PC-3 (cell line): ENCODE results near the gene ZNF350. TPM values are rescaled to one million over a fixed set of nuclear protein-coding genes. Genes with fewer than 3 reads are reported as not detected.
"Not testable (repeated sequence)": the region's sequence is repeated elsewhere in the genome, so short reads cannot be mapped to it uniquely, and the experiment has no call there.

Source experiments
- ATAC-seq: fragments of 200-7000 bp; cut with Tn5 transposase; 2 replicates; pipeline ENCODE4 v1.9.1; 2020; ENCODE audit warnings: mild to moderate bottlenecking, moderate library complexity
- BruUV-seq: library from RNA; stranded (reverse); fragments of 400-500 nt; replicated peaks from 2 replicates; lab custom pipeline; 2021; lab: Mats Ljungman, UMichigan
- CTCF ChIA-PET: fragments of 300-600 bp; sonication (Branson Sonifier 250); formaldehyde crosslinking; loops from one replicate; lab custom pipeline; 2022; ENCODE audit warnings: antibody characterized with exemption; lab: Charles Lee
- POLR2A ChIA-PET: fragments of 300-600 bp; sonication (Branson Sonifier 250); formaldehyde crosslinking; loops from one replicate; lab custom pipeline; 2022; ENCODE audit warnings: antibody characterized with exemption; ENCODE audit not compliant: unreplicated experiment; lab: Charles Lee
- DNase-seq: peaks from one replicate; pipeline ENCODE4 v3.0.0-alpha.2; 2015
- H2AFZ ChIP-seq: fragments of 300-600 bp; sonication (generic); 2 replicates; pipeline ENCODE4 v1.6.0; 2016; ENCODE audit warnings: antibody characterized with exemption, low read length
- H3F3A ChIP-seq: fragments of 300-600 bp; sonication (generic); one replicate; pipeline ENCODE4 v1.6.0; 2017; ENCODE audit warnings: antibody characterized with exemption, low read length, control low read depth, mild to moderate bottlenecking; ENCODE audit not compliant: unreplicated experiment
- H3K27ac ChIP-seq: fragments of 300-600 bp; sonication (generic); 2 replicates; pipeline ENCODE4 v1.5.1; 2016; ENCODE audit warnings: mild to moderate bottlenecking, low read length
- H3K27me3 ChIP-seq: fragments of 300-600 bp; sonication (generic); 2 replicates; pipeline ENCODE4 v1.6.1; 2016; ENCODE audit warnings: low read length, mixed read lengths
- H3K36me3 ChIP-seq: fragments of 300-600 bp; sonication (generic); 2 replicates; pipeline ENCODE4 v1.6.1; 2016; ENCODE audit warnings: low read depth, mixed run types, low read length, mixed read lengths
- H3K4me1 ChIP-seq: fragments of 300-600 bp; sonication (generic); 2 replicates; pipeline ENCODE4 v1.5.1; 2016; ENCODE audit warnings: low read length; ENCODE audit not compliant: insufficient read depth
- H3K4me2 ChIP-seq: fragments of 300-600 bp; sonication (generic); 2 replicates; pipeline ENCODE4 v1.6.0; 2016; ENCODE audit warnings: low read length
- H3K4me3 ChIP-seq: fragments of 300-600 bp; sonication (generic); 2 replicates; pipeline ENCODE4 v1.5.1; 2016; ENCODE audit warnings: mild to moderate bottlenecking, low read length, mixed read lengths
- H3K79me2 ChIP-seq: fragments of 300-600 bp; sonication (generic); 2 replicates; pipeline ENCODE4 v1.6.1; 2017; ENCODE audit warnings: low read length, mixed read lengths
- H3K9ac ChIP-seq: fragments of 300-600 bp; sonication (generic); 2 replicates; pipeline ENCODE4 v1.6.0; 2016; ENCODE audit warnings: mild to moderate bottlenecking, low read length
- H3K9me2 ChIP-seq: fragments of 300-600 bp; sonication (generic); replicated peaks from 2 replicates; pipeline ENCODE4 v1.6.1; 2016; ENCODE audit warnings: mixed run types, low read length, mixed read lengths
- H3K9me3 ChIP-seq: fragments of 300-600 bp; sonication (generic); 2 replicates; pipeline ENCODE4 v1.6.1; 2016; ENCODE audit warnings: low read length, mixed read lengths
- H4K20me1 ChIP-seq: fragments of 300-600 bp; sonication (generic); 2 replicates; pipeline ENCODE4 v1.6.1; 2016; ENCODE audit warnings: low read length, mixed read lengths
- EZH2 ChIP-seq: fragments of 300-600 bp; sonication (generic); IDR thresholded peaks from one replicate; pipeline ENCODE4 v1.6.1; 2017; ENCODE audit warnings: antibody characterized with exemption, mild to moderate bottlenecking, low read length; ENCODE audit not compliant: unreplicated experiment
- EZH2phosphoT487 ChIP-seq: fragments of 300-600 bp; sonication (generic); IDR thresholded peaks from 2 replicates; pipeline ENCODE4 v1.6.1; 2018; ENCODE audit warnings: mild to moderate bottlenecking, antibody characterized with exemption, low read length, borderline replicate concordance
- intact Hi-C: fragments of 100-400 bp; cut with micrococcal nuclease; formaldehyde crosslinking; loops from 2 replicates; pipeline ENCODE4 v1.9.0; 2023
- total RNA-seq: library from RNA; depleted of rRNA; stranded (reverse); fragments of >200 nt; gene quantifications from 2 replicates; pipeline ENCODE4 v1.2.3, GENCODE V29; 2014
- TF ChIP-seq, protein P1 (sequence below): fragments of 300-600 bp; sonication (generic); conservative IDR thresholded peaks from 2 replicates; pipeline ENCODE4 v1.5.1; 2017; ENCODE audit warnings: antibody characterized with exemption, low read depth, mild to moderate bottlenecking, low read length

The ZNF350 gene
- total RNA-seq, 1 experiment from 2014 or later, result 6.2 TPM

DNA sequence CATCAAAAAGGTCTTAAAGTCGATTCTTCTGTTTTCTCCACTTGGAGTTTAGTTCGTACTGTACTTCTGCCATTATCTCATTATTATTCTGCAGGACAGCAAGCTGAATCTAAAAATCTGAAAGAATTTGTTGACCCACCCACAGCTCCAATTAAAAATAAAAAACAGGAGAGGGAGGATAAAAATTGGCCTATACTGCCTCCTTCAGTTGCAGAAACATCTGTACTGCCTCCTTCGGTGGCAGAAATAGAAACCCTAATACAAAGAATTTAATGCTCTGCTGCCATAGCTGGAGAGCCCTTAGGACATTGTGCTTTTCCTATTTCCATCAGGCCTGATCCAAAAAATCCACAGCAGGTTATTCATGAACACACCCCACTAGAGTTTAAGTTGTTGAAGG is 9.8 kb downstream of the ZNF350 start:
- no peaks in the 10 kb centered on the region for H3K4me1 ChIP-seq
- H3K9me2 ChIP-seq, result no peaks in the 10 kb centered on the region
- H3F3A ChIP-seq, result no peaks in the 10 kb centered on the region
- no peak overlapping the region for H3K4me2 ChIP-seq
- peaks cover 7% of the 10 kb centered on the region for H3K79me2 ChIP-seq
- no peaks in the 10 kb centered on the region for H4K20me1 ChIP-seq
- TF ChIP-seq EZH2 (no peak), EZH2phosphoT487 (no peak)
- TF ChIP-seq, protein P1, sequence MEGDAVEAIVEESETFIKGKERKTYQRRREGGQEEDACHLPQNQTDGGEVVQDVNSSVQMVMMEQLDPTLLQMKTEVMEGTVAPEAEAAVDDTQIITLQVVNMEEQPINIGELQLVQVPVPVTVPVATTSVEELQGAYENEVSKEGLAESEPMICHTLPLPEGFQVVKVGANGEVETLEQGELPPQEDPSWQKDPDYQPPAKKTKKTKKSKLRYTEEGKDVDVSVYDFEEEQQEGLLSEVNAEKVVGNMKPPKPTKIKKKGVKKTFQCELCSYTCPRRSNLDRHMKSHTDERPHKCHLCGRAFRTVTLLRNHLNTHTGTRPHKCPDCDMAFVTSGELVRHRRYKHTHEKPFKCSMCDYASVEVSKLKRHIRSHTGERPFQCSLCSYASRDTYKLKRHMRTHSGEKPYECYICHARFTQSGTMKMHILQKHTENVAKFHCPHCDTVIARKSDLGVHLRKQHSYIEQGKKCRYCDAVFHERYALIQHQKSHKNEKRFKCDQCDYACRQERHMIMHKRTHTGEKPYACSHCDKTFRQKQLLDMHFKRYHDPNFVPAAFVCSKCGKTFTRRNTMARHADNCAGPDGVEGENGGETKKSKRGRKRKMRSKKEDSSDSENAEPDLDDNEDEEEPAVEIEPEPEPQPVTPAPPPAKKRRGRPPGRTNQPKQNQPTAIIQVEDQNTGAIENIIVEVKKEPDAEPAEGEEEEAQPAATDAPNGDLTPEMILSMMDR, result no peak
- POLR2A ChIA-PET, result no interaction called here
- no peak overlapping the region for H2AFZ ChIP-seq
- no peak overlapping the region for H3K4me3 ChIP-seq
- H3K9me3 ChIP-seq, result peaks cover 76% of the 10 kb centered on the region
- H3K36me3 ChIP-seq, result peaks cover 97% of the 10 kb centered on the region
- no peak for ATAC-seq
- CTCF ChIA-PET, result no interaction called here
- BruUV-seq, result no TSS peak
- no peak overlapping the region for H3K9ac ChIP-seq
- intact Hi-C loops, result no loop called here
- no peak for DNase-seq
- no peak overlapping the region for H3K27ac ChIP-seq
- no peaks in the 10 kb centered on the region for H3K27me3 ChIP-seq

DNA sequence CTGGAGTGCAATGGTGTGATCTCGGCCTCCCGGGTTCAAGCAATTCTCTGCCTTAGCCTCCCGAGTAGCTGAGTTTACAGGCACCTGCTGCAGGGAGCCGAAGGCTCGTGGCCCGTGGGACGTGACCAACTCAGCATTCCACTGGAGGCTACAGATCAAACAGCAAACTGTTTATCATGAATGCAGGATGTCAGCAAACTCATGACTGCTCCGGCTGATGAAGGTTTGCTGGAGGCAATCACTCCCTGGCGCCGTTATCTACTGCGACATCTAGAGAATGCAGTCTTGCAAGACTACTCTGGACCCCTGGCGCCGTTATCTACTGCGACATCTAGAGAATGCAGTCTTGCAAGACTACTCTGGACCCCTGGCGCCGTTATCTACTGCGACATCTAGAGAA is 10.9 kb downstream of the ZNF350 start:
- H3K4me3 ChIP-seq, H3K4me1 ChIP-seq, H4K20me1 ChIP-seq, H3K4me2 ChIP-seq, BruUV-seq, H3K9me2 ChIP-seq, ATAC-seq, H3K9ac ChIP-seq, H3F3A ChIP-seq, H3K79me2 ChIP-seq, POLR2A ChIA-PET, DNase-seq, CTCF ChIA-PET, H3K27ac ChIP-seq, H3K27me3 ChIP-seq, H2AFZ ChIP-seq: not testable (repeated sequence)
- intact Hi-C loops, result loop anchor here (1.0 kb wide), 1 partner anchor 31 kb away; no protein-coding TSS in a partner anchor
- peaks cover 77% of the 10 kb centered on the region for H3K9me3 ChIP-seq
- H3K36me3 ChIP-seq, result peaks cover 97% of the 10 kb centered on the region

DNA sequence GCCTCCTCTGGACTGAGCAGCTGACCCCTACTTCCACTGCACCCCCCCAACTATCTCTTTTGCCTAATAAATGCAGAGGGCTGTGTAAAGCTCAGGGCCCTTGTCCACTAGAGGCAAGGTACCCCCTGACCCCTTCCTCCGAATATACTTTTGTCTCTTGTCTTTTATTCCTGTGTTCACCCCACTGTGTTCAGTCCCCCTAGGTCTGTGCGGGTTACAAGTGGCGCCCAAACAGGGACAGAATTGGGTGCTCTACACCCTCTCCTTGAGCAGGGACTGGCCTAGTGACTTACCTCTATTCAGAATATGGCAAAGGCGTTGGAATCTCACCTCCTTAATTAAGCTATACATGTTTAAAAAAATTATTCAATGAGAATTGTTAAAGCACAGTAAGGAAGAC is 15.0 kb downstream of the ZNF350 start:
- no peak for DNase-seq

More for the DNA sequence above, 15.0 kb downstream of the ZNF350 start:
- POLR2A ChIA-PET, result no interaction called here
- Histone ChIP-seq H3K36me3 (peaks cover 94% of the 10 kb centered on the region), H3K4me2 (no peak overlapping the region), H3F3A (no peaks in the 10 kb centered on the region), H3K9me2 (no peaks in the 10 kb centered on the region), H3K27me3 (no peaks in the 10 kb centered on the region), H3K27ac (no peak overlapping the region), H3K9me3 (peaks cover 64% of the 10 kb centered on the region), H3K4me1 (no peaks in the 10 kb centered on the region), H3K79me2 (no peaks in the 10 kb centered on the region), H2AFZ (no peak overlapping the region), H3K9ac (no peak overlapping the region), H3K4me3 (no peak overlapping the region), H4K20me1 (no peaks in the 10 kb centered on the region)
- no TSS peak for BruUV-seq
- no peak for TF ChIP-seq EZH2
- TF ChIP-seq, protein P1, result no peak
- TF ChIP-seq EZH2phosphoT487, result no peak
- CTCF ChIA-PET, result no interaction called here
- no peak for ATAC-seq
- intact Hi-C loops, result no loop called here
